GM12878 (cell line): ENCODE data around the gene AGBL1. TPM values are rescaled to one million over a fixed set of nuclear protein-coding genes. Genes with fewer than 3 reads are reported as not detected.

Experiments used
- ATAC-seq: fragments of 200-7000 bp; cut with Tn5 transposase; 3 replicates; pipeline ENCODE4 v1.9.1; 2020; ENCODE audit warnings: mild to moderate bottlenecking, moderate library complexity
- BruUV-seq: library from RNA; stranded (reverse); fragments of 400-500 nt; replicated peaks from 2 replicates; lab custom pipeline; 2021; lab: Mats Ljungman, UMichigan
- CTCF ChIA-PET: fragments of 300-600 bp; sonication (Branson Sonifier 250); formaldehyde crosslinking; extraction: SDS; loops from one replicate; lab custom pipeline; 2021; ENCODE audit warnings: inconsistent platforms; lab: Yijun Ruan, JAX
- POLR2A ChIA-PET: fragments of 350-600 bp; formaldehyde crosslinking; extraction: SDS; loops from one replicate; lab custom pipeline; 2021; ENCODE audit warnings: inconsistent platforms; lab: Charles Lee
- RAD21 ChIA-PET: fragments of 300-600 bp; sonication (Branson Sonifier 250); formaldehyde crosslinking; loops from one replicate; lab custom pipeline; 2023; ENCODE audit warnings: antibody characterized with exemption; ENCODE audit not compliant: unreplicated experiment; lab: Charles Lee
- SMC1A ChIA-PET: fragments of 300-600 bp; sonication (Branson Sonifier 250); formaldehyde crosslinking; loops from one replicate; lab custom pipeline; 2023; ENCODE audit not compliant: unreplicated experiment, uncharacterized antibody; lab: Charles Lee
- DNase-seq: peaks from one replicate; pipeline ENCODE4 v3.0.0-alpha.2; 2011; ENCODE audit warnings: low read depth, low spot score
- FAIRE-seq: peaks from 3 replicates; lab custom pipeline; 2011; peaks lifted over from hg19 to GRCh38; lab: Jason Lieb, UNC
- H2AFZ ChIP-seq: 2 replicates; pipeline ENCODE4 v1.6.0; 2011; ENCODE audit warnings: low read depth, low read length, control low read depth; ENCODE audit not compliant: control insufficient read depth
- H3K27ac ChIP-seq: 2 replicates; pipeline ENCODE4 v1.5.1; 2011; ENCODE audit warnings: control low read depth; ENCODE audit not compliant: control insufficient read depth, insufficient read depth
- H3K27me3 ChIP-seq, 2 experiments: replicated peaks in 1 of 2; 2 replicates each; pipeline versions ENCODE4 v1.6.0 to v1.6.1; 2011; ENCODE audit warnings: low read length in 1 of 2; ENCODE audit not compliant: control insufficient read depth in 2 of 2, insufficient read depth in 2 of 2
- H3K36me3 ChIP-seq, 2 experiments: 2 replicates each; pipeline ENCODE4 v1.5.1; 2011; ENCODE audit warnings: low read length in 1 of 2; ENCODE audit not compliant: control insufficient read depth in 2 of 2, insufficient read depth in 2 of 2
- H3K4me1 ChIP-seq: 2 replicates; pipeline ENCODE4 v1.6.1; 2011; ENCODE audit warnings: mild to moderate bottlenecking, low read length, moderate library complexity, mixed read lengths; ENCODE audit not compliant: control insufficient read depth, insufficient read depth
- H3K4me2 ChIP-seq: 2 replicates; pipeline ENCODE4 v1.6.0; 2011; ENCODE audit warnings: control low read depth; ENCODE audit not compliant: control insufficient read depth, insufficient read depth
- H3K4me3 ChIP-seq: fragments of 200-600 bp; sonication (generic); 2 replicates; pipeline ENCODE4 v1.5.1; 2016
- H3K79me2 ChIP-seq: 2 replicates; pipeline ENCODE4 v1.6.0; 2011; ENCODE audit warnings: low read length; ENCODE audit not compliant: control insufficient read depth, insufficient read depth
- H3K9ac ChIP-seq: 2 replicates; pipeline ENCODE4 v1.8.0; 2011; ENCODE audit warnings: low read length, control low read depth, mixed read lengths; ENCODE audit not compliant: control insufficient read depth, insufficient read depth
- H3K9me3 ChIP-seq: replicated peaks from 3 replicates; pipeline ENCODE4 v1.5.1; 2011; ENCODE audit warnings: mild to moderate bottlenecking, low read length; ENCODE audit not compliant: control insufficient read depth, insufficient read depth
- H4K20me1 ChIP-seq: 2 replicates; pipeline ENCODE4 v1.6.0; 2011; ENCODE audit not compliant: control insufficient read depth, insufficient read depth
- BRCA1 ChIP-seq: IDR thresholded peaks from 2 replicates; pipeline ENCODE4 v1.6.1; 2011; ENCODE audit warnings: low read depth, low read length, improper control_type of control experiment
- RAD51 ChIP-seq: fragments of 450-650 bp; IDR thresholded peaks from 2 replicates; pipeline ENCODE4 v1.6.1; 2016; ENCODE audit warnings: moderate library complexity, mild to moderate bottlenecking, inconsistent platforms
- WGBS: methylation state at CpG from one replicate; pipeline ENCODE4 v1.1.6; 2016; ENCODE audit warnings: low lambda C conversion rate; ENCODE audit not compliant: insufficient replicate concordance, insufficient coverage; ENCODE audit errors: missing lambda C conversion rate; 5-methylcytosine and 5-hydroxymethylcytosine counted together
- in situ Hi-C: fragments of 300-500 bp; cut with MboI; formaldehyde crosslinking; loops from 9 replicates; pipeline ENCODE4 v1.14.3; 2018; ENCODE audit warnings: mixed read lengths
- intact Hi-C: fragments of 100-400 bp; cut with micrococcal nuclease; formaldehyde crosslinking; loops from one replicate; pipeline ENCODE4 v1.14.2; 2022; ENCODE audit not compliant: unreplicated experiment
- polyA plus RNA-seq, 11 experiments: library from polyadenylated mRNA; depleted of rRNA in 4 of 11; unstranded in 6 of 11; stranded (reverse) in 5 of 11; fragments of >200 nt; fragmentation: Nextera tagmentation in 4 of 11; fragmentation: Illumina TruSeq in 1 of 11; extraction: Ambion mirVana in 4 of 11; extraction: Trizol in 1 of 11; gene quantifications; 1 replicate in 1 of 11; 2 replicates in 10 of 11; pipeline versions ENCODE4 v1.2.1 to v1.2.3, GENCODE V29; 2011 to 2016; ENCODE audit warnings: inconsistent platforms in 2 of 11, missing spikeins in 2 of 11, low read depth in 1 of 11
- total RNA-seq, 4 experiments: library from RNA; depleted of rRNA in 3 of 4; stranded (reverse); fragments of >200 nt in 3 of 4; fragmentation: Illumina TruSeq in 1 of 4; extraction: Trizol in 1 of 4; gene quantifications; 2 replicates each; pipeline versions ENCODE4 v1.2.1 to v1.2.3, GENCODE V29; 2013 to 2021
- TF ChIP-seq, protein P1 (sequence below): fragments of 150-350 bp; IDR thresholded peaks from 2 replicates; pipeline ENCODE4 v1.6.1; 2014; ENCODE audit warnings: mild to moderate bottlenecking, low read depth, low read length

AGBL1 gene
- total and polyA plus RNA-seq, 10 of the 15 experiments (the other 5 are each of a cell fraction or from before 2014, with no cell fraction given), result not detected

DNA sequence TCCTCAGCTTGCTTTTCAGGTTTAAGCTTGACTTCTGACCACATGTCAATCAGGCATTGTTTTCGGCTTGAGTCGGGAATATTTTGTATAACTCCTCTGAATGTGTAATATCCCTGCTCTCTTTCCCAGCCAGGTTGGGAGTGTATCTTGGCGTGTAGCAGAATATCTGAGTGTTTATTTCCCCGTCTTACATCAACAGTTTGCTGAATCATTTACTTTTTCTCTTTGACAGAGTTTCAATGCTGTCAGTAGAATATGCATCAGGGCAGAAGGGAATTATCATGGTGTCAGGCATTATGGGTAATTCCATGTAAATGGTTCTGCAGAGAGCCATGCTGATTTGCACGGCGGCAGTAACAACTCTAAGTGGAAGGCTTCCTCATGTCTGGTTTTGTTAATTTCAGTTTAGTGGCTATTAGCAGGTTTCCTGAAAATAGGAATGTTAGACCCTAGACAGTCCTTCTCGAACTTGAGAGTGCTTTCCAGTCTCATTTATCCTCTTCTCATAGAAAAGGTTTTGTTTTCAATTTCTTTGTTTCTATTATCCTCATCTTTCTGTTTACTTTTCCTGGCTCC, 566.3 kb downstream of the AGBL1 start (continued):
- TF ChIP-seq, protein P1, sequence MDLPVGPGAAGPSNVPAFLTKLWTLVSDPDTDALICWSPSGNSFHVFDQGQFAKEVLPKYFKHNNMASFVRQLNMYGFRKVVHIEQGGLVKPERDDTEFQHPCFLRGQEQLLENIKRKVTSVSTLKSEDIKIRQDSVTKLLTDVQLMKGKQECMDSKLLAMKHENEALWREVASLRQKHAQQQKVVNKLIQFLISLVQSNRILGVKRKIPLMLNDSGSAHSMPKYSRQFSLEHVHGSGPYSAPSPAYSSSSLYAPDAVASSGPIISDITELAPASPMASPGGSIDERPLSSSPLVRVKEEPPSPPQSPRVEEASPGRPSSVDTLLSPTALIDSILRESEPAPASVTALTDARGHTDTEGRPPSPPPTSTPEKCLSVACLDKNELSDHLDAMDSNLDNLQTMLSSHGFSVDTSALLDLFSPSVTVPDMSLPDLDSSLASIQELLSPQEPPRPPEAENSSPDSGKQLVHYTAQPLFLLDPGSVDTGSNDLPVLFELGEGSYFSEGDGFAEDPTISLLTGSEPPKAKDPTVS, result no peak

DNA sequence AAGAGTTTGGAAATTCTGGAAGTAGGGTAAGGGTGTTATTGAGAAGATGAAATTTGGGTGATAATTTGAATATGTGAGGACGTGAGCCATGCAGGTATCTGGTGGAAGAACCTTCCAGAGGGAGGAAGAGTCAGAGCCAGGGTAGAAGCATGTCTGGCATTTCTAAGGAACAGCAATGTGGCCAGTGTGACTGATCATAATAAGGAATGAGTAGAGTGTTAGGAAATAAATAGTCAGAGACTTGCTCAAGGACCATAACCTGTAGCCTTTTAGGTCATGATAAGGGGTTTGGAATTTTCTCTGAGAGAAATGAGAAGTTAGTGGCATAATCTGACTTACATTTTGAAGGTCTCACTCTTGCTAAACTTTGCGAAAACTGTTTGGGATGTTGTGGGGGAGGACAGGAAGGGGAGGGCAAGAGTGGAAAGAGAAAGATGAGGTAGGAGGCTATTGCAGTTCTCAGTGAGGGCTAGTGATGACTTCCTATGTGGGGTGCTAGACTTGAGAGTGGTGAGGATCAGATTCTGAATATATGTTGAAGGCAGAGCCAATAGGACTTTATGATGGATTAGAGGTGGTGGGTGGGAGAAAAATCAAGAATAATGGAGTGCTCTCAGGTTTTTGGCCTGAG, 568.3 kb downstream of the AGBL1 start:
- TF ChIP-seq RAD51 (no peak), BRCA1 (no peak)
- SMC1A ChIA-PET, result no interaction called here
- H3K79me2 ChIP-seq, result no peaks in the 10 kb centered on the region
- H2AFZ ChIP-seq, result no peak overlapping the region
- FAIRE-seq (no peak), ATAC-seq (no peak), DNase-seq (no peak)
- intact Hi-C loops, result no loop called here
- no peak overlapping the region for H3K9ac ChIP-seq
- RAD21 ChIA-PET, result no interaction called here
- no TSS peak for BruUV-seq
- in situ Hi-C loops, result no loop called here
- H3K27me3 ChIP-seq, result no peaks in the 10 kb centered on the region
- H3K4me2 ChIP-seq, result no peak overlapping the region
- CTCF ChIA-PET, result no interaction called here
- POLR2A ChIA-PET, result no interaction called here
- H3K36me3 ChIP-seq, result no peaks in the 10 kb centered on the region
- H3K27ac ChIP-seq, result no peak overlapping the region
- H3K4me3 ChIP-seq, result no peak overlapping the region
- H3K4me1 ChIP-seq, result no peaks in the 10 kb centered on the region
- H3K9me3 ChIP-seq, result no peaks in the 10 kb centered on the region
- H4K20me1 ChIP-seq, result no peaks in the 10 kb centered on the region
- 50% methylated on average over 2 of the region's 2 CpGs for WGBS
